Sciatic nerve (tissue), 2 donors: ENCODE measurements around the gene VPS8. TPM values are rescaled to one million over a fixed set of nuclear protein-coding genes. Genes with fewer than 3 reads are reported as not detected.

ENCODE experiments used
- ATAC-seq: fragments of 200-7000 bp; cut with Tn5 transposase; one replicate; pipeline ENCODE4 v1.9.1; 2020; ENCODE audit warnings: mild to moderate bottlenecking, moderate library complexity
- DNase-seq: peaks from one replicate; pipeline ENCODE4 v3.0.0-alpha.2; 2020; ENCODE audit warnings: low spot score
- intact Hi-C: fragments of 100-400 bp; cut with DNase I; formaldehyde crosslinking; loops from one replicate; pipeline ENCODE4 v1.14.2; 2022
- total RNA-seq: library from RNA; stranded (reverse); fragmentation: NEBNext Ultra II Directional; extraction: Animal tissue kit (Norgen Biotek cat#: 25700); gene quantifications from one replicate; pipeline ENCODE4 v1.2.1, GENCODE V29; 2021
- donor health status: DM: no; HTN: no; CAD: no.
- donor health status: DM: no; HTN: no; CAD: no.

The VPS8 gene
- total RNA-seq, 1 donor from 2014 or later, result 86.4 TPM

DNA sequence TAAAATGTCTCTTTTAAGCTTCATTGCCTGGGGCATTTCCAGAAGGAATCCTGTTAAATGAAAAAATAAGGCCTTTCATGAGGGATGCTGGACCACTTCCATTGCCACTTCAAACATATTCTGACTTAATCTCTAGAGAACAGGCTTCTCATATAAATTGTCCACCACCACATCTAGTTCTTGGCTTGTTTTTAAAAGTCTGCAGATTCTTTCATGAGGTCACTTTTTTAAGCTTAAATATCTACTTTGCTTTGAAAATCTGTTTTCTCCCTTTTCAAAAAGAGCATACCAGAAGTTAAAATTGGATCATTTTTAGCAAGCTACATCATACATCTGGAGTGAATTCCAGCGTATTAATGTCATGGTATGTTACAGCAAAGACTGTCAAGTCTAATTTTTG, 209.3 kb downstream of the VPS8 start:
- intact Hi-C loops, result no loop called here
- no peak for DNase-seq
- no peak for ATAC-seq

DNA sequence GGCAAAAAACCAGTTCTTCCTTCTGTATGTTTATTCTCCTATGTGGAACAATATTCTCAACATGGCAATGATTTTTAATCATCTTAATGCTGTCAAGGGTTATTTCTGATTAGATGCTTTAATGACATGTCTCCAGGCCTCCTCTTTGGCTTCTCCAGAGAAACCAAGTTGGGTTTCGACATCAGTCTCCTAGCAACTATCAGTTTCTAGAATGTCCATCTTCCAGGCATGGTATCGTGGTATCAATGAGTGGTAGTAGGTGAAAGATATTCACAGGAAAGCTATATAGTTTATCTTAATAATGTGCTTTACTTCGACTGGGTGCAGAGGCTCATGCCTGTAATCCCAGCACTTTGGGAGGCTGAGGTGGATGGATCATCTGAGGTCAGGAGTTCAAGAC, 212.4 kb downstream of the VPS8 start:
- DNase-seq (no peak), ATAC-seq (no peak)
- intact Hi-C loops, result no loop called here

DNA sequence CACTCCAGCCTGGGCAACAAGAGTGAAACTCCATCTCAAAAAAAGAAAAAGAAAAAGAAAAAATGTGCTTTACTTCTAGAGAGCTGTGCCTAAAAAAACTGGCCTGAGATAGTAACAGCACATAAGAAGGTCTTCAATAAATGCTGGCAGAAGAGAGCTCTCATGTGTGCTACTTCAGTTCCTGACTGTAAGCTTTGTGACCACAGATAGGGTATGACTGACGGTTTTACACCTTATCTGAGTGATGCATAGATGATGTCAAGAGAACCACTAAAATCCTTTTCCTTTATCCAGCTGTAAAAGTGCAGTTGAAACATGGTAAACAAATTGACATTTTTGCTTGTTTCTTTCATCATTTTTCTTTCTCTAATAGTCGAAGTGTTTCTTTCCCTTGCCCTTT, 213.0 kb downstream of the VPS8 start:
- ATAC-seq (no peak), DNase-seq (no peak)
- intact Hi-C loops, result no loop called here

DNA sequence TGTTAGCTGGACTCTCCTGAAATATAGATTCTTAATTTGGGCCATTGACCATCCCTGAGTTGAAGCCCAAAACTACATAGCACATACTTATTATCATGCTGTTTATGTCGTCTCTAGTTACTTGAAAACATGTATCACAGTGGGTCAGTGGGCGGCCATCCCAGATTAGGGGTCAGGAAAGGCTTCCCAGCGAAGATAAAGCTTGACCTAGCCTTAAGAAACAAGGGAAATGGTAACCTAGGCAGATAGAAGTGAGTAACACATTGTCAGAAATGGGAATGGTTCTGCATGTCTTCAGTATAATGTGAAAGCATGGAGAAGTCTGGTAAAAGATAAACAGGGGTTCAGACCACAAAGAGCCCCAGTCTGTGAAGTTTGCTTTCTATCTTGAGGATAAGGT, 216.2 kb downstream of the VPS8 start:
- ATAC-seq, result no peak
- intact Hi-C loops, result no loop called here

DNA sequence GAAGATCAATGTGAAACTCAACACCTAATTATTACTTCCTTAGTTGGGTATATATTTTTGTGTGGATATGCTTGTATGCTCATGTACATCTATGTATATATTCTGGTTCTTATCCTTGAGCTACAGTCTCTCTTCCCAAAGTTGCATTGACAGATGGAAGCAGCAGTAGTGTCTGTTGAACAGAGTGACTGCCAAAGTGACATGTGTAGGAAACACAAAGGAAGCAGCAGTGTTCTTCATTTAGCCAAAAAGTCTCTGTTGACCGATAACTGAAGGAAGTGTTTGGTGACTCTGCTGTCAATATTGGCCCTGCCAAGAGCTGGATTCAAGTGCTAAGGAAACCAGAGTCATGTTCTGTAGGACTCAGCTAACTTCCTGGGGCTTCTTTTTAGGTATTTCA, 217.1 kb downstream of the VPS8 start:
- ATAC-seq, result no peak
- intact Hi-C loops, result no loop called here
- no peak for DNase-seq

More for the DNA sequence above, 216.2 kb downstream of the VPS8 start:
- DNase-seq, result no peak

DNA sequence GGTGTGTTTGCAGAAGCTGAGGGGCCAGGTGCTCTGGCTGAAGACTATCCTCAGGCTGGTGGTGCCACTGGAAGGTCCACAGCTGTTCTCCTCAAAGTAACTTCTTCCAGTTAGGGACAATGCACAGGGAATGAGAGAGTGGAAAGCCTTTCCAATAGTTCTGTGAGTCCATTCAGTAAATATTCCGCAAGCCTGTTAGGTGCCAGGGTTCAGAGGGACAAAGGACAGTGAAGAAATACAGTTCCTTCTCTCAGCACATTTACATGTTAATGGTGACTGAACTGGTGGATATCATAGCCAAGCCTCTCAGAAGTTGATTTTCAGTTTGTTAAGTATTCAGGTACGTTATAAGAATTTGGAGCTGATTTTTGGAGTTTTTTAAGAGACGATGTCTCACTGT, 218.4 kb downstream of the VPS8 start:
- DNase-seq (no peak), ATAC-seq (no peak)
- intact Hi-C loops, result no loop called here

DNA sequence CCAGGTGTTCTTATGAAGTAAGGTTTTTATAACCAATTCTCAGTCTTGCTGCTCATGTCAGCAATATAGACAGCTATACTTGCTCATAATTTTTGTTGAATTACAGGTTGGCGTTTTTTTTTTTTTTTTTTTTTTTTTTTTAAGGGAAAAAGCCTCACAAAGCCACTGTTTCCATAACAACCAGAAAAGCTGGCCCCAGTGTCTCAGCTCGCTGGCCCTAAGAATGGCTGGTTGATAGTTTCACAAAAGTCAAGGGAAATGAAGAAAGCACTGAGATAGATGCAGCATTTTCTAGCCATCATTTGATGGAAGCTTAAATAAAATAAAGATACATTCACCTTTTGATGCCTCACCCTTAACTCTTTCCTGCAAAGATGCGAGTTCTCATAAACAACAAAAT, 219.0 kb downstream of the VPS8 start:
- intact Hi-C loops, result no loop called here
- ATAC-seq, result no peak

DNA sequence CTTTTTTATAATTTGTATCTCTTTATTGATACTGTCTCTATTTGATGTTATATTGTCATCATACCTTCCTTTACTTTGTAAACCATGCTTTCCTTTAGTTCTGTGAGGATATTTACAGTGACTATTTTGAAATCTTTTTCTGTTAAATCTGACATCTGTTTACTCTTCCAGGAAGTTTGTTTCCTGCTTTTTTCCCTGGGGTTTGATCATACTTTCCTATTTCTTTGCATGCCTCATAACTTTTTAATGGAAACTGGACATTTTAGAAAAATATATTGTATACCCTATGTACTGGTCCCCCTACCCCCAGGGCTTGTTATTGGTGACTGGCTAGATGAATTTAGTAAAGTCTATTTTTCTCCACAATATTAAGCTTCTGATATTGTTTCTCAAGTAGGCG, 225.8 kb downstream of the VPS8 start:
- ATAC-seq, result no peak
- intact Hi-C loops, result no loop called here
- DNase-seq, result no peak

More for the DNA sequence above, 219.0 kb downstream of the VPS8 start:
- DNase-seq, result no peak

DNA sequence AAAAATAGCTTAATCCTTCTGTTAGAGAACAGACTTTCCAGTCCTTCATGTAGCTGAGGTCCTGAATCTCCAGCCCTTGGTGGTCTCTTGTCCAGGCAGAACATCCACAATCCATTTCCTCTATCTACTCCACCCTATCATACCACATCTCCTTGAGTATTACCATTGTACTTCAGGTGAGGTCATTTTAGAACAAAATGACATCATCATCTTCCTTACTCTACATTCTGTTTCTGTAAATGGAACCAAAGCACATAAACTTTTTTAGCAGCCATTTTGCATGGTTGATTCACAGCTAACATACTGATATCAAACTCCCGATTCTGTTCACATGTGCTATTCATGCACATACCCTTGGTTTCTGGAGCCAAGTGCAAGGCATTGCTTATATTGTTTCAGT, 228.5 kb downstream of the VPS8 start:
- ATAC-seq, result no peak
- intact Hi-C loops, result no loop called here
- DNase-seq, result no peak

DNA sequence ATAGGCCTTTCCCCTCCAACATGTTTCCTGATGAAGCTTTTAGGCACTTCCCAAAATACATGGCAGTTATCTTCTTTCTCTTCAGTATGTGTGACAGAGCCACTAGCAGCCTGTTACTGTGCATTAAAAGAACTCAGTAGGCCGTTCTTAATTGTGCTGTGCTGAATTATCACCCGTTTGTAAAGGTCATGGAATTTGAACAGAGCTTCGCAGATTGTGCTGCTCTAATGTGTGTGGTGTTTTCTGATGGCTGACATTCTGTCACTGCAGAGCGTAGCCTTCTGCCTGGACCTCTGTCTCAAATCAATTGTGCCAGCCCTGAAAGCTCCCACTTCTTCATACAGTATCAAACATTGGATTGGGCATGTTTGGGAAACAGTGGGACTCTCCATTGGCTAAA, 229.6 kb downstream of the VPS8 start:
- DNase-seq (no peak), ATAC-seq (no peak)
- intact Hi-C loops, result no loop called here

DNA sequence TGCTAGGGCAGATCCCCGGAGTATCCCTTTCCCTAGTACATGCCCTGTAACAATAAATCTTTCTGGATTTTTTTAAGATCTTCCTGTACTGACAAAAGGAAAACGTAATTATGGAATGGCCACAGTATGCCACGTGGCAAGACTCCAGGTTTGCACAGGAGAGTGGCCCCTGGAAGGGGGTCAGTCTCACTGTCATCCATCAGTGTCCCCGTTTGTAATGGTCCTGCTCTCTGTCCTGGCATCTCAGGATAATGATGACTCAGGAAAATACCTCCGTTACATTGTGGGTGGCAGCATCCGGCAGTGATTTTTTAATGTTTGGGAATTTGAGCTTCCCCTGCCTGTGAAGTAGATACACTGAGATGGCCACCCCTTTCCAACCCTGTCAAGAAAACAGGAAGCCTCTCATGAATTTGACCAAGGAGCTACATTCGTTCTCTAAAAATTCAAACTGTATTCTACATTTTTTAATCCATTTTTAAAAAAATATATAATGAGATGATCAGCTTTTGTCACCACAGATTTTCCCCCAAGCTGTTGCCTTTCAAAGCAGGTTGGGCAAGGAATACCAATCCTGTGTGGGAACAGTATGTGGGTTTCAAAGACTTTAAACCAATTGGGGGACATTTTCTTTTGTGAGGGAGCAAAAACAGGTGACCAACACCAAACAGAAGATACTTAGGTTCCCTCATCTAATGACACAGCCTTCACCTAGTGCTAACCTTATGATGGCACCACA, 230.5 kb downstream of the VPS8 start:
- intact Hi-C loops, result no loop called here
- no peak for DNase-seq
- ATAC-seq, result no peak

DNA sequence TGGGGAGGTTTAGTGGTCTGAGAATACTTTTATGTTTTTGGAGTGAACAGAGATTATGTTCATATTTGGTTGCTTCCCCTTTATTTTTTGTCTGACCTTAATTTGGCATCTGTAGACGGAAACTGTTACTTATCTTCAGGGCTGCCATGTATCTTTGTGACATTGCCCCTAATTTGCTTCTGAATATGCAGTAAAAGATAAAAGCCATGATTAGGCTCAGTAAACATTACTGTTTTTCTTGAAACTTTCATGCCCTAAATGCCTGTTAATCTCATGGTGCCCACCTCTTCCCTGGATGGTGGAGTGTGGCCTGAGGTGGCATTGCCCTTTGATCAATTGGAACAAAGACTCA, 234.2 kb downstream of the VPS8 start:
- intact Hi-C loops, result no loop called here
- DNase-seq (no peak), ATAC-seq (peak; percentile 16)

DNA sequence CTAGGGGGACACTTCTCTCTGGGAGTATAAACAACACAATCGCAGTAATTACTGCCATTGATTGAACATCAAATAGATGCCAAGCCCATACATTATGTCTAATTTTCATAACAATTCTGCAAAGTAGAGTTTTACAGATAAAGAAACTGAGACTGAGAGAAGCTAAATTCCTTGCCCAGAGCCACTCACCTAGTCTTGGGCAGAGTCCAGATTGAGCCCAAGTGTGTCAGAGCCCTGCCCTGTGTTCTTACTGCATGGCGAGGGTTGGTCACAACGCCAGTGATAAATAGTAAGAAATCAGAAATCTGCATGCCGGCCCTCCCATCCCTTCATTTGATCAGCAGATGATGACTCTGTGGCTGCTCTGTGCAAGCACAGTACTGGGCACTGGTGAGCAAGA, 234.6 kb downstream of the VPS8 start:
- ATAC-seq, result no peak

DNA sequence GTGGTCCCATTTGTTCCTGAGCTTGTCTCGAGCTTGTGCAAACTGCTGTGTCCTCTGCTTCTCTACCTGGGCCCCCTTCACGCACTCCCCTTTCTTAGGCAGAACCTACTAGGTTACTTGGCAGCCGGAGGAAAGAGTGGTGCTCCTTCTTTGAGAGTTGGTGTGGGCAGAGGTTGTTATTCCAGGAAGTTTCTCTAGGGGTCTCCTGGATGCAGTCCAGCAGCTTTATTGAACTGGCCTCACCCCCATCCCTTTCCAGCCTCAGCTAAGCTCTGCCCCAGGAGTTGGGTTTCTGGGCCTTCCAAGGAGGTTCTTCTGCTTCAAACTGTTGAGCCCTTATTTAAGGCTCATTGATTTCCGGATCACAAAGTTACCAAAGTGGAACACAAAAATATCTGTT, 237.7 kb downstream of the VPS8 start:
- ATAC-seq (no peak), DNase-seq (no peak)
- intact Hi-C loops, result no loop called here

More for the DNA sequence above, 234.6 kb downstream of the VPS8 start:
- intact Hi-C loops, result no loop called here
- no peak for DNase-seq

DNA sequence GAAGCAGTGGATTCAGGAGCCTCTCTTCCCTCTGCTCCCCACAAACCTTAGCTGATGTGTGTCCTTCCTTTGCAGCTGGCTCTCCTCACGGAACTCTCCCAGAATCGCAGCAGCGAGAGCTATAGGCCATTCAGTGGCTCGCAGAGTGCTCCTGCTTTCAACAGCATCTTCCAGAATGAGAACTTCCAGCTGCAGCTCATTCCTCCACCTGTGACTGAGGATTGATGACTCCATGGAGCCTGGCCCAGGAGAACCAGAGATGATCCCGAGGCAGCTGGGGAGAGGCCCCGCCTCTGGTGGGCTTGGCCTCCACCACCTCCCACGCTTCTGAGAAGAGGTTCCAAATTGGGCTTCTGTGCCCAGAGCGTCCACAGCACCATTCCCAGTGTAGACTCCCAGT, 239.8 kb downstream of the VPS8 start:
- DNase-seq (no peak), ATAC-seq (no peak)
- intact Hi-C loops, result no loop called here

DNA sequence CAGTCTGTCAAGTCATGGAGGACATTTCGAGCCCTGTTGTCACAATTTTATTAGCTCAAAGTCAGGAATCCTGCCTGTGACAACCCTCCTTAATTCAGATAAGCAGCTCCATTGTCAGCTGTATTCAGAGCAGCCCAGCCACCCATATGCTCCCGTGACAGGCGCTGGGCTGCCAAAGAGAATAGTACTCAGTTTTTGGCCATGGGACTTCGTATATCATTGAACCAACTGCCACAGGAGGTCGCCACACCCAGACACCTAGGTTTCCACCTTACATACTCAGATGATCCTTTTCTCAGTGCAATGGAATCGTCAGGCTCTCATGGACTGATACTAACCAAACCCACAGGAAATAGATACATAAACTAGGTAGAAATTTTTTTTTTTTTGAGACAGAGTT, 240.7 kb downstream of the VPS8 start:
- DNase-seq (no peak), ATAC-seq (no peak)
- intact Hi-C loops, result no loop called here

DNA sequence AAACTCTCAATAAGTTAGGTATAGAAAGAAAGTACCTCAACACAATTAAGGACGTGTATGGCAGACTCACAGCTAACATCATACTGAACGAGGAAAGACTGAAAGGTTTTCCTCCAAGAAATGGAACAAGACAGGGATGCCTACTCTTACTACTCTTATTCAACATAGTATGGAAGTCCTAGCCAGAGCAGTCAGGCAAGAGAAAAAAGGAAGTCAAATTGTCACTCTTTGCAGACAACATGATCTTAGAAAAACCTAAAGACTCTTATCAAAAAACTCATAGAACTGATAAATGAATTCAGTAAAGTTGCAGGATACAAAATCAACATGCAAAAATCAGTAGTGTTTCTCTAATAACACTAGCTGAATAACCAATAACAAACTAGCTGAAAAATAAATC, 244.9 kb downstream of the VPS8 start:
- intact Hi-C loops, result no loop called here
- no peak for ATAC-seq
- DNase-seq, result no peak

DNA sequence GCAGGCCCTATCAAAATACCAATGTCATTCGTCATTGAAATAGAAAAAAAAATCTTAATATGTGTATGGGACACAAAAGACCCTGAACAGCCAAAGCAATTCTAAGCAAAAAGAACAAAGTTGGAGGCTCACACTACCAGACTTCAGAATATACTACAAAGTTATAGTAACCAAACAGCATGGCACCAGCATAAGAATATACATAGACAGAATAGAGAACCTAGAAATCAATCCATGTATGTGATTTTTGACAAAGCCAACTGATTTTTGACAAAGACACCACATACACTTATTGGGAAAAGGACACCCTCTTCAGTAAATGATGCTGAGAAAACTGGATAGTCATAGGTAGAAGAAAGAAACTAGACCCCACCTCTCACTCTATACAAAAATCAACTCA, 245.9 kb downstream of the VPS8 start:
- DNase-seq, result no peak
- no peak for ATAC-seq
- intact Hi-C loops, result no loop called here

DNA sequence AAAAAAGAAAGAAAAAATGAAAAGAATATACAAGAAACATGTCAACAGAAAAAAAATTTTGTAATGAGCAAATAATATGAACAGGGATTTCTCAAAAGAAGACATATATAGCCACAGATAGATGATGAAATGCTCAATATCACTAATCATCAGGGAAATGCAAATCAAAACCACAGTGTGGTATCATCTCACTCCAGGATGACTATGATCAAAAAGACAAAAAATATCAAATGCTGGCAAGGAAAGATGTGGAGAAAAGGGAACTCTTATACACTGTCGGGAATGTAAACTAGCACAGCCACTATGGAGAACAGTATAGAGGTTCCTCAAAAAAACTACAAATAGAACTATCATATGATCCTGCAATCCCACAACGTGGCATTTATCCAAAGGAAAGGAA, 246.8 kb downstream of the VPS8 start:
- intact Hi-C loops, result no loop called here
- no peak for DNase-seq
- peak; percentile 20 for ATAC-seq

DNA sequence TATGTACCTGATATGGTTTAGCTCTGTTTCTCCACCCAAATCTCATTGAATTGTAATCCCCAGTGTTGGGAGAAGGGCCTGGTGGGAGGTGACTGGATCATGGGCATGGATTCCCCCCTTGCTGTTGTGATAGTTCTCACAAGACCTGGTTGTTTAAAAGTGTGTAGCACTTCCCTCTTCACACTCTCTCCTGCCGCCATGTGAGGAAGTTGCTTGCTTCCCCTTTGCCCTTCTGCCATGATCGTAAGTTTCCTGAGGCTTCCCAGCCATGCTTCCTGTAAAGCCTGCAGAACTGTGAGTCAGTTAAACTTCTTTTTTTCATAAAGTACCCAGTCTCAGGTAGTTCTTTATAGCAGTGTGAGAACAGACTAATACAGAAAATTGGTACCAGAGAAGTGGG, 247.8 kb downstream of the VPS8 start:
- intact Hi-C loops, result no loop called here
- DNase-seq (no peak), ATAC-seq (no peak)

DNA sequence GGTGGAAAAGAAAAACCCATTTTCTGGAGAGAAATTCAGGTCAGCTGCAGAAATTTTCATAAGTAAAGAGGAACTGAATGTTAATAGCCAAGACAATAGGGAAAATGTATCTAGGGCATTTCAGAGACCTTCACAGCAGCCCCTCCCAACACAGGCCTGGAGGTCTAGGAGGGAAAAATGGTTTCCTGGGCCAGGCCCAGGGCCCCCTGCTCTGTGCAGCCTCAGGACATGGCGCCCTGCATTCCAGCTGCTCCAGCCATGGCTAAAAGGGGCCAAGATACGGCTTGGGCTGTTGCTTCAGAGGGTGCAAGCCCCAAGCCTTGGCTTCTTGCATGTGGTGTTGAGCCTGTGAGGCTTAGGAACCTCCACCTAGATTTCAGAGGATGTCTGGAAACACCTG, 248.7 kb downstream of the VPS8 start:
- intact Hi-C loops, result no loop called here
- DNase-seq (no peak), ATAC-seq (no peak)

DNA sequence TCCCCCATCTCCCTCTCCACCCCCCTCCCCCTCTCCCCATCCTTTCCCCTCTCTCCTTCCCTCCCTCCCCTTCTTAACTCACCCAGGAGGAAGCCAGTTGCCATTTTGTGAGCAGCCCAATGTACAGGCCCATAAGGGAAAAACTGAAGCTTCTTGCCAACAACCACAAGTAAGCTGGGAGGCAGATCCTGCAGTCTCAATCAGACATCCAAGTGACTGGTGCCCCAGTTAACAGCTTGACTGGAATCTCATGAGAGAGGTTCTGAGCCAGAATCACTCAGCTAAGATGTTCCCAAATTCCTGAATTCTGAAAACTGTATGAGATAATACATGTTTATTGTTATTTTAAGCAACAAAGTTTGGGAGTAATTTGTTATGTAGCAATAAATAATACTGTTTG, 250.2 kb downstream of the VPS8 start:
- peak; percentile 51 for ATAC-seq
- intact Hi-C loops, result no loop called here
- no peak for DNase-seq
